ENCODE results near the gene C11orf87. TPM values are rescaled to one million over a fixed set of nuclear protein-coding genes. Genes with fewer than 3 reads are reported as not detected.

The C11orf87 gene
- total RNA-seq, 2 donors from 2014 or later: not detected

GRCh38 chr11:109423466-109424190, 1.6 kb downstream of the C11orf87 start:
- DNase-seq: no peak
- Mint-ChIP-seq H3K9me3 (no peaks in the 10 kb centered on the region), H3K27ac (no peak overlapping the region), H3K4me1 (ENCODE audit: low read depth) (no peaks in the 10 kb centered on the region), H3K4me3 (no peak overlapping the region), H3K36me3 (ENCODE audit: insufficient read depth in 2 of 2) (peaks cover 0 to 4% of the 10 kb centered on the region in 2 donors), H3K27me3 (ENCODE audit: low read depth) (peaks cover 34% of the 10 kb centered on the region)
- ATAC-seq (replicated peaks in 1 of 2): no peak

GRCh38 chr11:109424901-109425300, 2.9 kb downstream of the C11orf87 start:
- Mint-ChIP-seq H3K36me3 (ENCODE audit: insufficient read depth in 2 of 2) (peaks cover 0 to 4% of the 10 kb centered on the region in 2 donors), H3K9me3 (no peaks in the 10 kb centered on the region), H3K27me3 (ENCODE audit: low read depth) (peaks cover 34% of the 10 kb centered on the region), H3K4me3 (no peak overlapping the region), H3K4me1 (ENCODE audit: low read depth) (no peaks in the 10 kb centered on the region), H3K27ac (no peak overlapping the region)
- no peak for ATAC-seq (replicated peaks in 1 of 2)
- peak in 1 of 2 donors; percentile 4 for DNase-seq

- H3K4me3 Mint-ChIP-seq: no peak overlapping the region
- no peaks in the 10 kb centered on the region for H3K9me3 Mint-ChIP-seq
- H3K27me3 Mint-ChIP-seq (ENCODE audit: low read depth): peaks cover 34% of the 10 kb centered on the region
- ATAC-seq (replicated peaks in 1 of 2): no peak
- no peaks in the 10 kb centered on the region for H3K4me1 Mint-ChIP-seq (ENCODE audit: low read depth)
- H3K27ac Mint-ChIP-seq: no peak overlapping the region
- H3K36me3 Mint-ChIP-seq (ENCODE audit: insufficient read depth in 2 of 2): peaks cover 0 to 4% of the 10 kb centered on the region in 2 donors
- no peak for DNase-seq
Measured at GRCh38 chr11:109425554-109425953, 3.6 kb downstream of the C11orf87 start.

- Mint-ChIP-seq H3K4me3 (no peak overlapping the region), H3K27me3 (ENCODE audit: low read depth) (peaks cover 25% of the 10 kb centered on the region), H3K9me3 (no peaks in the 10 kb centered on the region), H3K27ac (no peak overlapping the region), H3K36me3 (ENCODE audit: insufficient read depth in 2 of 2) (peaks cover 0 to 2% of the 10 kb centered on the region in 2 donors), H3K4me1 (ENCODE audit: low read depth) (no peaks in the 10 kb centered on the region)
- DNase-seq (no peak), ATAC-seq (replicated peaks in 1 of 2) (no peak)
Measured at GRCh38 chr11:109426442-109427240, 4.7 kb downstream of the C11orf87 start.

- Mint-ChIP-seq H3K4me3 (no peak overlapping the region), H3K36me3 (ENCODE audit: insufficient read depth in 2 of 2) (no peaks in the 10 kb centered on the region)
- DNase-seq: no peak
Measured at GRCh38 chr11:109432105-109432504, 10.1 kb downstream of the C11orf87 start.

GRCh38 chr11:109433753-109434256, 11.8 kb downstream of the C11orf87 start:
- Mint-ChIP-seq H3K27ac (no peak overlapping the region), H3K9me3 (no peaks in the 10 kb centered on the region), H3K4me1 (ENCODE audit: low read depth) (no peaks in the 10 kb centered on the region), H3K36me3 (ENCODE audit: insufficient read depth in 2 of 2) (no peaks in the 10 kb centered on the region), H3K4me3 (no peak overlapping the region), H3K27me3 (ENCODE audit: low read depth) (no peaks in the 10 kb centered on the region)
- DNase-seq: no peak
- ATAC-seq (replicated peaks in 1 of 2): no peak

More at GRCh38 chr11:109432105-109432504, 10.1 kb downstream of the C11orf87 start:
- no peak for ATAC-seq (replicated peaks in 1 of 2)
- H3K27me3 Mint-ChIP-seq (ENCODE audit: low read depth): no peaks in the 10 kb centered on the region
- H3K27ac Mint-ChIP-seq: no peak overlapping the region
- no peaks in the 10 kb centered on the region for H3K4me1 Mint-ChIP-seq (ENCODE audit: low read depth)
- H3K9me3 Mint-ChIP-seq: no peaks in the 10 kb centered on the region

- ATAC-seq (replicated peaks in 1 of 2) (no peak), DNase-seq (no peak)
- Mint-ChIP-seq H3K27ac (no peak overlapping the region), H3K4me3 (no peak overlapping the region), H3K4me1 (ENCODE audit: low read depth) (no peaks in the 10 kb centered on the region), H3K27me3 (ENCODE audit: low read depth) (no peaks in the 10 kb centered on the region), H3K9me3 (no peaks in the 10 kb centered on the region), H3K36me3 (ENCODE audit: insufficient read depth in 2 of 2) (no peaks in the 10 kb centered on the region)
Measured at GRCh38 chr11:109435121-109435742, 13.2 kb downstream of the C11orf87 start.

- Mint-ChIP-seq H3K9me3 (peaks cover 3% of the 10 kb centered on the region in 2 donors), H3K27me3 (ENCODE audit: low read depth) (no peaks in the 10 kb centered on the region), H3K4me1 (ENCODE audit: low read depth) (no peaks in the 10 kb centered on the region), H3K4me3 (no peak overlapping the region), H3K36me3 (ENCODE audit: insufficient read depth in 2 of 2) (no peaks in the 10 kb centered on the region), H3K27ac (no peak overlapping the region)
- DNase-seq (no peak), ATAC-seq (replicated peaks in 1 of 2) (no peak)
Measured at GRCh38 chr11:109439684-109440083, 17.7 kb downstream of the C11orf87 start.

GRCh38 chr11:109443052-109443451, 21.1 kb downstream of the C11orf87 start:
- Mint-ChIP-seq H3K9me3 (peaks cover 5 to 8% of the 10 kb centered on the region in 2 donors), H3K4me3 (no peak overlapping the region), H3K27ac (no peak overlapping the region), H3K27me3 (ENCODE audit: low read depth) (no peaks in the 10 kb centered on the region), H3K36me3 (ENCODE audit: insufficient read depth in 2 of 2) (no peaks in the 10 kb centered on the region), H3K4me1 (ENCODE audit: low read depth) (no peaks in the 10 kb centered on the region)
- DNase-seq (no peak), ATAC-seq (replicated peaks in 1 of 2) (no peak)

- ATAC-seq (replicated peaks in 1 of 2): no peak
- Mint-ChIP-seq H3K9me3 (peaks cover 4 to 9% of the 10 kb centered on the region in 2 donors), H3K36me3 (ENCODE audit: insufficient read depth in 2 of 2) (no peaks in the 10 kb centered on the region)
Measured at GRCh38 chr11:109454857-109455256, 32.9 kb downstream of the C11orf87 start.

More at GRCh38 chr11:109454857-109455256, 32.9 kb downstream of the C11orf87 start:
- Mint-ChIP-seq H3K27me3 (ENCODE audit: low read depth) (no peaks in the 10 kb centered on the region), H3K4me3 (no peak overlapping the region), H3K4me1 (ENCODE audit: low read depth) (no peaks in the 10 kb centered on the region), H3K27ac (no peak overlapping the region)
- DNase-seq: no peak

Measured in activated T-cell treated with anti-CD3 and anti-CD28 coated beads, Interleukin-2, amount 50 U/mL, for 72 hours (primary cell).